HG02840 (cell line): ENCODE data around the gene SUFU.

Source experiments
- ATAC-seq: cut with Tn5 transposase; IDR thresholded peaks from one replicate; pipeline ENCODE4 v1.9.1; 2021; ENCODE audit warnings: mild to moderate bottlenecking, moderate library complexity, moderate number of reproducible peaks; ENCODE audit not compliant: unreplicated experiment, low FRiP score

SUFU gene

DNA sequence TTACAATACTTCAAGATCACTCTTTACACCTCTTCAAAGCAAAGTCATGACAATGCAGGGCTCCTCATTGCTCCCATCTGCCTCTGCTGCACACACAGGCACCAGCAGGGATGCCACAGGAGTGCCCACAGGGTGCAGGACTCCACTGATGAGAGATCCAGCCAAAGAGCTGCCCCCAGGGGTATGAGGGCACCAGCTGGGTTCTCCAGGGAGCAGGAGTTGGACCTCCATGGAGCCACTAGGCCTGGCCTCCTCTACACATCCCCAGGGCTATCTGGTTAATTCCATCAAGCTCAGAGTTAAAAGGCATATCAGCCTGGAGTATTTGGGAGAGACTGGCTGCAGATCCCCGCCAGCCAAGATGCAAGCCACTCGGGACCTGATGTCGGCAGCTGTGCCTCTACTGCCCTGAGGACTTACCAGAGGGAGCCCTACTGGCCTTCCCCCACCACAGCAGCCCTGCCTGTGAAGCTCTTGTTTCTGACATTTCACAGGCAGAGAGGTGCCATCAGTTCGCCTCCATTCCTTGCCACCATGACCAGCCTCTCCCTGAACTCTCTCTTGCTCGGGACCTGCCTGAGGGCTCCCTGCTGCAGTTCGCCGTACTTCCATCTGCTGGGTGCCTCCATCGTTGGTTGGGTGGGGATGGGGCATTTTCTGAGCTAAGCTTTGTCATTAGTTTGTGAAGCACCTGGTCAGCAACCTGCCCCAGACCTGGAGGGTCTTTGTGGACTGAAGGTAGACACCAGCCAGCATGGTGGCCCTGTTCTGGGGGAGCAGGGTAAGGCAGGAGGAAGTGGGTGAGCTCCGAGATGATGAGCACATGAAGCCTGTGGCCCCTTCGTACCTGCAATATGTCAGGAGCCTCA is 128.0 kb downstream of the SUFU start:
- no peak for ATAC-seq

DNA sequence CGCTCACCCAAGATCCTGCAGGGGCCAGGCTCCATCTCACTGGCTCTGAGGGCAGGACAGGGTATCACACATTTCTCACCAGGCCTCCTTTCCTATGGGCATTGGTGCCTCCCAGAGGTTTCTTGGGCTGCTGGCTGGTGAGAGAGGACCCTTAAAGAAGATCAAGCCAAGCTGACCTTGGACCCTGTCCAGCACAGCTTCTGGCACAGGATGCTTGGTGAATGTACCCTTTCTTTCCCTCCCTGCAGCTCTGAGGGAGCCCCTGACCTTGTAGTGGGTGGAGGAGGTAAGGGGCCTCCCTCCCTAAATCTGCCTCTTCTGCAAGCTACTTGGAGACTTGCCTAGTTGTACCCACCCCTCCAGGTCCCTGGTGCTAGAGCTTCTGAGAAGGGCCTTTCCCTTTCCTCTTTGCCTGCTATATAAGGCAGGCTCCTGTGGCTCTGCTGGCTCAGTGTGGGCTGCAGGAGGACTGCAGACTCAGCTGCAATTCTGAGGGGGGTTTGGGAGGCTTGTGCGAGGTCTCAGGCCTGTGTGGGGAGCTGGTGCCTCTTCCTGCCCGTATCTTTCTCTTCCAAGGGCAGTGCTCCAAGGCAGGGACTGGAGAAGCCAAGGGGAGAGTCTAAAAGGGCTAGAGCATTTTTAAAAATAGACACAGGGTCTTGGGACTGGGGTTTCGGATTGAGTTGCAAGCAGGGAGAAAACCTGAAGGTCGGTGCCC is 128.8 kb downstream of the SUFU start:
- no peak for ATAC-seq

DNA sequence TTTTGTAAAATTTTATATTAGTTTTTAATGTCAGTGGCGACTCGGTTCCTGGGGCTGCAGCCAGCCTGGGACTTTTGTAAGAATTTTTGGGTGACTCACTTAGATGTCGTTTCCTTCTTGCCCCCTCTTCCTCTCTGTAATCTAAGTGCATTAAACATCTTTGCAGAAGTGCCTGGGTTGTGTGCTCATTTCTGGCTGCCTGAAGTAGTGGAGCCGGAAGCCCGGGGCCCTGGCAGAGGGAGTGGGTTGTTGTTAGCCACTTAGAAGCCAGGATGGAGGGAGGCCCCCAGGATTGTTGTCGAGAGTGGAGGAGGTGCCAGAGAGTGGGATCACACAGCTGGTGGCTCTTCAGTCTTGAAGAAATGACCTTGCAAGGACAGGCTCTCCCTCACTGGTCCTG is 129.5 kb downstream of the SUFU start:
- ATAC-seq: no peak

DNA sequence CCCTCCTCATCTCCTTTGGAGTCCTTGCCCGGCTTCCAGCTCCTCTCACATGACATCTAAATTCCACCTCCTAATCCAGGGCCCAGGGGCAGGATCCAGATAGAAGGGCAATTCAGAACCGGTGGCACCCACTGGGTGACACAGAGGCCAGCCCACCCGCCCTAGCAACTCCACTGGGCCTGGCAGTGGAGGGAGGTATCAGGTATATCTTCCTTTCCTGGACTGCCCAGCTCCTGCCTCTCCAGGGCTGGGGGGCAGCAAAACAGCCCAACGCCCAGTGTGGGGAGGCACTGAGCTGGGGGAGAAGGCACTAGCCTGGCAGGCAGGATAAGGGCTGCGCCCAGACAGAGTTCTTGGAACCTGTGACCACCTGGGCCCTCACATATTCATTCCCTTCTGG is 130.1 kb downstream of the SUFU start:
- ATAC-seq: no peak

DNA sequence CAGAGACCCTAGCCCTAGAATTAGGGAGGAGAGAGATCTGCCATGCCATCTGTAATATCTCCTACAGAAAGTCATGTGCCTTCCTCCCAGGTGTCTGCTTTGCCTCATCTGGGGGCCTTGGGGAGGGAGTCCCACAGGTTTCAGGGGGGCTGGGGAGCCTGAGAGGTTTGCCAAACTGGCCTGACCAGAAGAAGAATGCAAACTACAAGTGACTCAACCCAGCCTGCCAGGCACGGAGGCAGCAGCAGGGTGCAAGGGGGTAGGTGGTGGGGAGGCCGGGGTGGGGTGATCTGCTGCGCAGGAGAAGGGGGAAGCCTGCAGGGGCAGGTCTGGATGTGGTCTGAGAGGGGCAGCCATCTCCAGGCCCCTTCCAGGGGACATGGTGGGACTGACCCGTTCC is 130.9 kb downstream of the SUFU start:
- no peak for ATAC-seq

DNA sequence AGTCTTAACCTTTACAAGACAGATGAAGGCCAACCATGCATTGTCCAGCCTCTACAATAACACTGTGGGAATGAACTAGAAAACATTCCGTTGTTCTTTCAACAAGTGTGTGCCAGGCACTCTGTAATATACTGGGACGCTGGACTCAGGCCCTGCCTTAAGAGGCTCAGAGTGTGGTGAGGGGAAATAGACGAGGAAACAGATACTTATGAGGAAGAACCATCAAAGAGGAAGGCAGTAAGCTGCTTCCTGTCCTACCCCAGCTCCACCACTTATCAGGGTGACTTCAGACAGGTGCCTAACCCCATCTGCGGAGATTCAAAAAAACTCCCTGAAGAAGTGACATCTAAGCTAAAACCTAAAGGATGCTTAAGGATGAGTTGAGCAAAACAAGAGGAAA is 131.6 kb downstream of the SUFU start:
- ATAC-seq: no peak

DNA sequence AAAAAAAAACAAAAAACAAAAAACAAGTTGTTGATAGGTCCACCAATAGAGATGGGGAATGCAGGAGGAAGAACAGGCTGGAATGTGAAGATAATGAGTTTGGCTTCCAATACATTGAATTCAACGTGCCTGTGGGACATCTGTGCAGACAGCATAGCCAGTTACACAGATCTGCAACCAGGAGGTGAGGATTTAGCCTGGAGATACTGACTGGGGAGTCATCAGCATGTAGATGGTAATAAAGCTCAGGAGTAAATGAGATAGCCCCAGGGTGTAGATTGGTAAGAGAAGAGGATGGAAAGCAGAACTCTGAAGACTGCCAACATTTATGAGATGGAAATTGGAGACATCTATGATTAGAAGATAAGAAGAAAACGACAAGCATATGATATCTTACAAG is 135.8 kb downstream of the SUFU start:
- ATAC-seq: no peak

DNA sequence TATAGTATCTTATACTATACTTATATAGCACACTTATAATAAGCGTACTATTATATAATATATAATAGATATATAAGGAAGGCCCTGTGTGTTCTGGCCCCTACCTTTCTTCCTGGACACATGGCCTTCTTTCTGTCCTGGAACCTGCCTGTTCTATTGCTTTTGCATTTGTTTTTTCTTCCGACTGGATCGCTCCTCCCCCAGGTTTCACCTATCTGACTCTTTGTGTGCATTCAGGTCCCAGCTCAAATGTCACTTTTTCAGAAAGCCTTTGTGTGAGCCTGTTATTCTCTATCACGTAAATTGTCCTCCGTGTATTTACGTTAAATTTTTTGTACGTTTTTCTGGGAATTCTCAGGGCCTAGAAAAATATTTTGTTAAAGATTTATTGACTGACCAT is 137.6 kb downstream of the SUFU start:
- ATAC-seq: no peak

DNA sequence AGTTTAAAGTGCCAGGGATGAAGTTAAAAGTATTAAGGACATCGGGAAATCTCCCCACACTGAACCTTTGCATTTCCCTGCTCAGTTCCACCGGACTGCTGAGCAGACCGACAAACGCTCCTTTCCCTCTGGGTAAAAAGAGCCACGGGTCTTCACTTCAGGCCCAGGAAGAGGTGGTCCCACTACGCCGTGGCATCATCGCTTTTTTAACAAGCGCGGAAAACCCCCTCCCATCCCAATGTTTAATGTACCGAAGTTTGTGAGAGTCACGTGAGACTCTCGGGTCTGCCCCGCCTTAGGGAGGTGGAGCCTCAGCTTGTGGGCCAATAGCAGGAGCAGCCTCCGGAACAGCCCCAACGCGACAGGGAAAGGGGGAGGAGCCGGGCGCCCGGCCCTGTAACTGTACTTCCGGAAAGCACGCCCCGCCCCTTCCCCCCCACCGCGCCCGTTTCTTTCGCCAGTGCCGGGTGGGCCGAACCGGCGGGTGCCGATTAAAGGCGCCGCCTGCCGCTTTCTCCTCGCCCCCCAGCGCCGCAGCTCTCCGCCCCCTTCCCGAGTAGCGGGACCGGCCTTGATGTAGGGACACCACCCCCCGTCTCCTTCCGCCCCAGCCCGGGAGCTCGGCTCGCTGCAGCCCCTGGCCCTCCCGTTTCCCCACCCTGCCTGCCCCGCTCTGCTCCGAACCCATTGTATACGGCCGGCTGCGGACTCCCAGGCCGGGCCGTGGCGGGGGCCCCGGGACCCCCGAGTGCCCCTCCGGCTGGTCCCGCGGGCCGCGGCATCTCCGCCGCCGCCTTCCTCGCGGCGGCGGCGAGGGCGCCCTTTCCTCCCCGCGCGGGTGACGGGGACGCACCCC is 138.3 kb downstream of the SUFU start:
- peak; percentile 41 for ATAC-seq

DNA sequence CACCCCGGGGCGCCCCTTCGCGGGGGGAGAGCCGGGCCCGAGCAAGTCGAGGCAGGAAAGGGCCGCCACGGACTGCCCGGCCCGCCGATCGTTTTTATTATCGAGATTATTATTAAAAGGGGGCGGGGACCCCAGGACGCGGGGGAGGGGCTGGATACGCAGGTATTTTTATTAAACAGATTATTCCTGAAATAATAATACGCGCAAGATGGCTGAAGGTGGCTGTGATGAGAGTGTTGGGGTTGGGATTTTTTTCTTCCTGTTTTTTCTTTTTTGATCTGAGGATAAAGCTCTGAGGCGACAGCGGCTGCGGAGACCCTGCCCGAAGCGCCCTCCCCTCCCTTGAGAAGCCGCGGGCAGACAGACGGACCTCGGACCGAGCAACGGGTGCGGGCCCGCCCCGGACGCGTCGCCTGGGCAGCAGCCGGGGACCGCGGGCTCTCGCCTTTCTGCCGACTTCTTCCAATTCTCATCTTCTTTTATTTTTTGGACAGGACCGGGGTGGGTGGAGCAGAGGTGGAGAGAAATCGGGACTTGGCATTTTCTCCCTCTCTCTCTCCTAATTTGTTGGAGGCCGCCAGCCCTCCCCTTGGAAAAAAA is 139.1 kb downstream of the SUFU start:
- peak; percentile 0 for ATAC-seq

DNA sequence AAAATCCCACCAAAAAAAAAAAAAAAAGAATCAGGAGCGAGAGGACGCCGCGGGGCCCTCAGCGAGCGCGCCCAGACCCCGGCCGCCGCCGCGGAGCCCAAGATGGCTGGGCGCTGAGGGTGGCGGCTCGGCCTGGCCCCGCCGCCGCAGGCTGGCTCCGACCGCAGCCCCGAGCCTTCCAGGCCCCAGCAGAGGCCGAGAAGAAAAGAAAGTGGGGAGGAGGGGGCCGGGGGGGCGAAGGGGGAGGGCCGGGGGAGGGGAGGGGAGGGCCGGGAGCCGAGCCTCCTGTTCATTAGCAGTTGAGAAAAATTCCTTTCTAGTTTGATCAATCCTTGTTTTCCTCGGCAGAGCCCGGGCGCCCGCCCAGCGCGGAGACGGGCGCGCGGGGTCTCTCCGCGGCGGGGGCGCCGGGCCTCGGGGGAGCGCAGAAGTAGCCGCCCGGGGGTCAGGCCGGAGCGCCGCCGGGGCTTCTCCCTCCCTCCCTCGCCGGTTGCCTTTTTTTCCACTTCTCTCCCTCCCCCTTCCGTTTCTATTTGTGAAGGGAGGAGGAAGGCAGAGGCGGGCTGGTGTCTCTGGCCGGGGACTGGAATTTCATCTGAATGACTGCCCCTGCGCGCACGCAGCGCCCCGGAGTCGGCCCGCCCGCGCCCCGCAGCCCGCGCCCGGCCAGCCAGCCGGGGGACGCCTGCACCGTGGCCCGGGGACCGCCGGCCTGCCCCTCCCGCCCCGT is 139.7 kb downstream of the SUFU start:
- ATAC-seq: no peak

DNA sequence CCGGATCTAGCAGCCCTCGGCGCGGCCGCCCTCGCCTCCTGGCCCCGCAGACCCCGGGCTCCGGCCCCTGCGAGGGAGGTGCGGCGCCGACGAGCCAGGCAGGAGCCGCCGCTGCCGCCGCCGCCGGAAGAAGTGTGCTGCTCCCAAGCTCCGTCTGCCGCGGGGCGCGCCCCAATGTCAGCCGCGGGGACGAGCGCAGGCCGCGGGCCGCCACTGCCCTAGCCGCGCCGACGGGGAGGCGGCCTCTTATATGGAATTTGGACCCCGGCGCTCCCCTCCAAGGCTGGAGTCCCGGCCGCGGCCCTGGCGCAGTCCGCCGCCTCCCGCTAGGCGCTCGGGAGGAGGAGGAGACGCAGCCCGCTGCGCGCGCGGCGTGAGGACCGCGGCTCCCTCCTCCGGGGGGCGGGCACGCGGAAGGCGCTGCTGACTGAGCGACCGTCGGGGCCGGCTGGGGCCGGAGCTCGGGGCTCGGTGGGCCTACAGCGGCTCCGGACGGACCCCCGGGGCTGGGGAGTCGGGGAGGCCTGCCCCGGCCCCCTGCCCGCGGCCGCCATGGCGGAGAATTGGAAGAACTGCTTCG is 140.4 kb downstream of the SUFU start, which contains the start of gene TRIM8:
Gene TRIM8 (plus strand): TSS at position 414 of the 580 bp plus-strand sequence. CDS start 139 bp downstream, at position 553.
- no peak for ATAC-seq

DNA sequence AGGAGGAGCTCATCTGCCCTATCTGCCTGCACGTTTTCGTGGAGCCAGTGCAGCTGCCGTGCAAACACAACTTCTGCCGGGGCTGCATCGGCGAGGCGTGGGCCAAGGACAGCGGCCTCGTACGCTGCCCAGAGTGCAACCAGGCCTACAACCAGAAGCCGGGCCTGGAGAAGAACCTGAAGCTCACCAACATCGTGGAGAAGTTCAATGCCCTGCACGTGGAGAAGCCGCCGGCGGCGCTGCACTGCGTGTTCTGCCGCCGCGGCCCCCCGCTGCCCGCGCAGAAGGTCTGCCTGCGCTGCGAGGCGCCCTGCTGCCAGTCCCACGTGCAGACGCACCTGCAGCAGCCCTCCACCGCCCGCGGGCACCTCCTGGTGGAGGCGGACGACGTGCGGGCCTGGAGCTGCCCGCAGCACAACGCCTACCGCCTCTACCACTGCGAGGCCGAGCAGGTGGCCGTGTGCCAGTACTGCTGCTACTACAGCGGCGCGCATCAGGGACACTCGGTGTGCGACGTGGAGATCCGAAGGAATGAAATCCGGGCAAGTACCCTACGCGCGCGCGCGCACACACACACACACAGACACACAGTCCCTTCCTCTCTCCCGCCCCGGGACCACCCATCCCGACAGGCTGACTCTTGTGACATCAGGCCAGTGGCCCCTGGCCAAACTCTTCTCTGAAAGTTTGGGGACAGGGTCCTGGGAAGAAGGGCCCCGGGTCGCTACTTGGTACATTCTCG is 141.0 kb downstream of the SUFU start:
- no peak for ATAC-seq

DNA sequence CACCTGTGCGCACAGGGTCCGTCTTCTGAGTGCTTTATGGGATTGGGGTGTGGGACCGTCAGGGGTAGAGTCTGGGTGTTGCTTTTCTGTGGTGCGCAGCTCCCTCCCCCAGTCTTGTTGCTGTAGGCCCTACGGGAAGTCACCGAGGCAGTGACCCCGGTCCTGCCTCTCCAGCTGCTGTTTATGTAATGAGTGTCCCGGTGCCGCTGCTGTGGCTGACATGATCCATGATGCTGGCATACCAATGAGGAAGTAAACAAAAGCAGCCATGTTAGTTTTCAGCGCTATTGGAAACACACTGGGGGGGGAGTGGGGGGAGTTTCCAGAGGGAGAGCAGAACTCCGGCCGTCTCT is 141.6 kb downstream of the SUFU start:
- no peak for ATAC-seq

DNA sequence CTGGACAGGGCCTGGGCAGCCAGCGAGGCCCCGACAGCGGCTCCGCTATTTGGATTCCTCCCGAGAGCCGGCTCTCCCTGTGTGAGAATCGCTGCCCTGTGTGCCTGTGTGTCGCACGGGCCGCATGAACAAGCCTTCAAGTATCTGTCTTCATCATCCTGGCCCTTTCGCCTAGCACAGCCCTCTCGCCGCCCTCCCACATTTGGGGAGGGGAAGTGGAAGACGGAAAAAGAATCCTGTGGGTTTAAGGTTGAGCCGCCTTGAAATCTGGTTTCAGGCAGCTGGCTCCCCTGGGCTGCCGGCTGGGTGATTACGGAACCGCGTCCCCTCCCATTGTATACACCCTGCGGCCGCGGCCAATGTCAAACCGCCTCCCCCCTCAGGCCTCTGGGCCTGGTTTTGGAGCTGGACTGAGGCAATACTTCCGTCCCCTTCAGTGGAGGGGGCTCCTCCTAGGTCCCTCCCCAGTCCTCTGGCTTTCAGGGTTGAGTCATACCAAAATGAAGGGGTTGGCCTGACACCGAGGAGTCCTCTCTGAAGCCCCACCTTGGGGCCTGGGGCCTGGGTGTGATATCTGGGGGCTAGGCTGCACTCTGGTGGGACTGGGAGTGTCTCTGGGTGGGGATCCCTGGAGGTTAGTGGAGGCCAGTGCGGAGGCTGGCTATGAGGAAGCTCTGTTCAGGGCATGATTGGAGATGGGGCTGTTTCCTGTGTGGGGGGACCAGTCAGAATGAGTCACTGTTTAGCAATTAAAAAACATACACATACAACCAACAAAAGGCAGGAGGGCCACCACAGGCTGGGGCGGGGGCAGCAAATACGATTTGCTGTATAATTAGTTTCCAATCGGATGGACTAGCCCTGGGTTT is 142.2 kb downstream of the SUFU start:
- ATAC-seq: no peak

DNA sequence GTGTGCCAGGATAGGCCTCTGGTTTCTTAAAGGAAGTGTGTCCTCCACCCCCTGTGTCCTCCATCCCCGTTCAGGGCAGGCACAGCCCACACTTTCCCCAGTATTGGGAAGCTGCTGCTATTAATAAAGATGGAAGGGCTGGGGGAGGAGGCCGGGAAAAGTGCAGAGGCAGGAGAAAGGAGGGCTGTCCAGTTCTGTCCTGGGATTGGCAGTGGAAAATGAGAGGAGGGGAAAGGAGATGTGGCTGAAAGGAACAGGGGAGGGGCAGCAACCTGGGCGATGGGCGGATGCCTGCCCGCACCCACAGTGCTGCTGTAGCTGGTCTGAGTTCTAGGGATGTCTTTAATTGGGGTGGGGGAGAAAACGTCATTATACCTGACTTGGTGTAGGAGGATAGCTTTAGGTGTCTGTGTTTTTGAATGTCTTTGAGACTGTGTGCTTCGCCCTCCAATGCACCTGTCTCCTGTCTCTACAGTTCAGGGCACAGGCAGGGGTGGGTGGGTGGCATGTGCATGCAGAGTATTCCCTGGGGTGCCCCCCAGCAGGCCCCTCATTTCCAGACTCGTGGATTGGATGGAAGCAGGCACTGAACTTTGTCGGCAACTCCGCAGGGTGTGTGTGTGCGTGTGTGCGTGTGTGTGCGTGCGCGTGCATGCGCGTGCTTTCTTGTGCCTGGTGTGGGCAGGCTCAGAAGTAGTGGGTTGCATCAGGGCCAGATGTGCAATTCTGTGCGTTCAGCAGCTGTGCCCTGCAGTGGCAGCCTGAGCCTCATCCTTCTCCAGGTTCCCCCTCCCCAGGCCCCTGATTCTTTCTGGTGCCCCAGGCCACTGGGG is 143.1 kb downstream of the SUFU start:
- no peak for ATAC-seq
